ENCODE results near the gene GALNT8.

DNA sequence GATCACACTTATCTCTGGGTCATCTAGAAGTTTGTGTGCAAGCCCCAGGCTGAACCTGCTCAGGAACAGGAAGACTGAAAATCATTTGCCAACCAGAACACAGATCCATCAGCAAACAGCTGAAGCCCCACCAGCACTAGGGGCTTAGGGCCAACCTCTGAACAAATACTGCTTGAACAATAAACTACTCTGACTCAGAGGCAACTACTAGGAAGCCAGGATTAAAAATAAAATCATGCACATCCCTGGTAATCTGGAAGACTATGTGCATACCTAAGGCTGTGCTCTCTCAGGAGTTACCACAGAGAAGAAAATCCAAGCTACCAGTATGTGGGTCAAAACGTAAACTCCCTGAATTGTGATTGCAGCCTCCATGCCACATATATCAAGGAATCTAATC lies 15.9 kb downstream of the GALNT8 start:
- TF ChIP-seq, protein P1, sequence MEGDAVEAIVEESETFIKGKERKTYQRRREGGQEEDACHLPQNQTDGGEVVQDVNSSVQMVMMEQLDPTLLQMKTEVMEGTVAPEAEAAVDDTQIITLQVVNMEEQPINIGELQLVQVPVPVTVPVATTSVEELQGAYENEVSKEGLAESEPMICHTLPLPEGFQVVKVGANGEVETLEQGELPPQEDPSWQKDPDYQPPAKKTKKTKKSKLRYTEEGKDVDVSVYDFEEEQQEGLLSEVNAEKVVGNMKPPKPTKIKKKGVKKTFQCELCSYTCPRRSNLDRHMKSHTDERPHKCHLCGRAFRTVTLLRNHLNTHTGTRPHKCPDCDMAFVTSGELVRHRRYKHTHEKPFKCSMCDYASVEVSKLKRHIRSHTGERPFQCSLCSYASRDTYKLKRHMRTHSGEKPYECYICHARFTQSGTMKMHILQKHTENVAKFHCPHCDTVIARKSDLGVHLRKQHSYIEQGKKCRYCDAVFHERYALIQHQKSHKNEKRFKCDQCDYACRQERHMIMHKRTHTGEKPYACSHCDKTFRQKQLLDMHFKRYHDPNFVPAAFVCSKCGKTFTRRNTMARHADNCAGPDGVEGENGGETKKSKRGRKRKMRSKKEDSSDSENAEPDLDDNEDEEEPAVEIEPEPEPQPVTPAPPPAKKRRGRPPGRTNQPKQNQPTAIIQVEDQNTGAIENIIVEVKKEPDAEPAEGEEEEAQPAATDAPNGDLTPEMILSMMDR (IDR thresholded peaks at IDR 0.05 in 2 of 3, conservative IDR thresholded peaks at IDR 0.05 in 1 of 3; ENCODE audit: control insufficient read depth in 2 of 3, extremely low read depth in 1 of 3, insufficient read depth in 1 of 3, low read depth in 3 of 3, low read length in 3 of 3): no peak
- TF ChIP-seq, protein P2, sequence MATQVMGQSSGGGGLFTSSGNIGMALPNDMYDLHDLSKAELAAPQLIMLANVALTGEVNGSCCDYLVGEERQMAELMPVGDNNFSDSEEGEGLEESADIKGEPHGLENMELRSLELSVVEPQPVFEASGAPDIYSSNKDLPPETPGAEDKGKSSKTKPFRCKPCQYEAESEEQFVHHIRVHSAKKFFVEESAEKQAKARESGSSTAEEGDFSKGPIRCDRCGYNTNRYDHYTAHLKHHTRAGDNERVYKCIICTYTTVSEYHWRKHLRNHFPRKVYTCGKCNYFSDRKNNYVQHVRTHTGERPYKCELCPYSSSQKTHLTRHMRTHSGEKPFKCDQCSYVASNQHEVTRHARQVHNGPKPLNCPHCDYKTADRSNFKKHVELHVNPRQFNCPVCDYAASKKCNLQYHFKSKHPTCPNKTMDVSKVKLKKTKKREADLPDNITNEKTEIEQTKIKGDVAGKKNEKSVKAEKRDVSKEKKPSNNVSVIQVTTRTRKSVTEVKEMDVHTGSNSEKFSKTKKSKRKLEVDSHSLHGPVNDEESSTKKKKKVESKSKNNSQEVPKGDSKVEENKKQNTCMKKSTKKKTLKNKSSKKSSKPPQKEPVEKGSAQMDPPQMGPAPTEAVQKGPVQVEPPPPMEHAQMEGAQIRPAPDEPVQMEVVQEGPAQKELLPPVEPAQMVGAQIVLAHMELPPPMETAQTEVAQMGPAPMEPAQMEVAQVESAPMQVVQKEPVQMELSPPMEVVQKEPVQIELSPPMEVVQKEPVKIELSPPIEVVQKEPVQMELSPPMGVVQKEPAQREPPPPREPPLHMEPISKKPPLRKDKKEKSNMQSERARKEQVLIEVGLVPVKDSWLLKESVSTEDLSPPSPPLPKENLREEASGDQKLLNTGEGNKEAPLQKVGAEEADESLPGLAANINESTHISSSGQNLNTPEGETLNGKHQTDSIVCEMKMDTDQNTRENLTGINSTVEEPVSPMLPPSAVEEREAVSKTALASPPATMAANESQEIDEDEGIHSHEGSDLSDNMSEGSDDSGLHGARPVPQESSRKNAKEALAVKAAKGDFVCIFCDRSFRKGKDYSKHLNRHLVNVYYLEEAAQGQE (IDR thresholded peaks at IDR 0.05; ENCODE audit: low read depth, low read length): no peak
- no peak for TF ChIP-seq POLR2A (IDR thresholded peaks at IDR 0.05; ENCODE audit: low read depth, low read length)
- no peak for TF ChIP-seq NR2C1 (IDR thresholded peaks at IDR 0.05)
- TF ChIP-seq, protein P3, sequence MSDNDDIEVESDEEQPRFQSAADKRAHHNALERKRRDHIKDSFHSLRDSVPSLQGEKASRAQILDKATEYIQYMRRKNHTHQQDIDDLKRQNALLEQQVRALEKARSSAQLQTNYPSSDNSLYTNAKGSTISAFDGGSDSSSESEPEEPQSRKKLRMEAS (IDR thresholded peaks at IDR 0.05; ENCODE audit: low read depth, low read length): no peak
- no peak for TF ChIP-seq FOS (IDR thresholded peaks at IDR 0.05; ENCODE audit: borderline replicate concordance, extremely low read depth, insufficient read length)
